GM19395 (cell line): ENCODE results near the gene TMCO6.
"Not testable (repeated sequence)": the region's sequence is repeated elsewhere in the genome, so short reads cannot be mapped to it uniquely, and the experiment has no call there.

Source experiments
- ATAC-seq: cut with Tn5 transposase; IDR thresholded peaks from one replicate; pipeline ENCODE4 v1.9.1; 2021; ENCODE audit warnings: mild to moderate bottlenecking, moderate library complexity; ENCODE audit not compliant: unreplicated experiment

Gene TMCO6

DNA sequence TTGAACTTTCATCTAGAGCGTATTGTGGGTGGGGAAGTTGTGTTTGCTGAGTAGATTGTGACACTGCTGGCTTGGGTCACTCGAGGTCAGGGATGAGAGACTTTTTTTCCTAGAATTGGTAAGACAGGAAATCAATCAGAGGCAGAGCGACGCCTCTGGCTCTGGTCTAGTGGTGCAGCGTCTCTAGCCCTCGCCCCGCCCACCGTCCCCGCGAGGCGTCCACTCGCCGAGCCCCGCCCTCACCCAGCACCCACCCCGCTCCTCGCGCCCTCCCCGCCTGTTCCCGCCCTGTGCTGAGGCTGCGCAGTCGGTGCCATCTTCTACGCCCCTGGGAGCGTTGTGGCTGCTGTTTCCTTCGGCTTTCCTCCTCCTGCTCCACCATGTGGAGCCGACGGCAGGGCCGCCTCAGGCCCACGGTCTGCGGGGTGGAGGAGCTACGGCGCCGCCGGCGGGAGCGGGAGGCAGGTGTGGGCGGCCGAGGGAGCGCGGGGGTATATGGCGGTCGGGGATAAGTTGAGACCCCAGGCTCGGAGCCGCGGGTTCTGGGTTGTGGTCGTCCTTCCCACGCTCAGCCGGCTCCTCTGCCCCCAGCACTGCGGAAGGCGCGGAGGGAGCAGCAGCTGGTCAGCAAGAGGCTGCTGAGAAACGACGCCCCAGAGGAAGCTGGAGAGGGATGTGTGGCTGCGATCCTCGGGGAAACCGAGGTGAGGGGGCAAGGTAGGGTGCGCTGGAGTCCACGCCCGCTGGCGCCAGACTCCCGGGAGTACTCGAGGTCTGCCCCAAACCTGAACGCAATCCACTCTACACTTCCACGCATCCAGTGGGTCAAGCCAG, at the start of gene TMCO6:
Gene TMCO6, plus strand, starts transcription at position 304 of the 834 bp plus-strand sequence. Its CDS starts 77 bp downstream, at position 381.
- ATAC-seq, result peak; percentile 83

DNA sequence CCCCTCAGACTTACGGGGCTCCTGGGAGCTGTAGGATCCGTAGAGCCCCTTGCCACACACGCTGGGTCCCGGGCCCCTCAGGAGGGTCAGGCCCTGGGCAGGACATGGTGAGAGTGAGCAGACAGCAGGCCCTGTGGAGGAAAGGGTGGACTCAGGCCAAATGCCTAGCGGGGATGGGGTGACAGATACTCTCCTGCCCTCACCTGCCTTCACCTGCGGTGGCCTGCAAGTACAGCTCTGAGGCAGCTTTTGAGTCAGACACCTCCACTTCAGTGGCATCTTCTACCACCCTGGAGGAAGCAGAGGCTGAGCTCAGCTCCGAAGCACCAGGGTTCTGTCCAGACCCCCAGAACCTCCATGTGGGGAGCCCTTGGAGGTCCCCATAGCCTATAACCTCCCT, 48.4 kb upstream of the TMCO6 start:
- ATAC-seq, result no peak

DNA sequence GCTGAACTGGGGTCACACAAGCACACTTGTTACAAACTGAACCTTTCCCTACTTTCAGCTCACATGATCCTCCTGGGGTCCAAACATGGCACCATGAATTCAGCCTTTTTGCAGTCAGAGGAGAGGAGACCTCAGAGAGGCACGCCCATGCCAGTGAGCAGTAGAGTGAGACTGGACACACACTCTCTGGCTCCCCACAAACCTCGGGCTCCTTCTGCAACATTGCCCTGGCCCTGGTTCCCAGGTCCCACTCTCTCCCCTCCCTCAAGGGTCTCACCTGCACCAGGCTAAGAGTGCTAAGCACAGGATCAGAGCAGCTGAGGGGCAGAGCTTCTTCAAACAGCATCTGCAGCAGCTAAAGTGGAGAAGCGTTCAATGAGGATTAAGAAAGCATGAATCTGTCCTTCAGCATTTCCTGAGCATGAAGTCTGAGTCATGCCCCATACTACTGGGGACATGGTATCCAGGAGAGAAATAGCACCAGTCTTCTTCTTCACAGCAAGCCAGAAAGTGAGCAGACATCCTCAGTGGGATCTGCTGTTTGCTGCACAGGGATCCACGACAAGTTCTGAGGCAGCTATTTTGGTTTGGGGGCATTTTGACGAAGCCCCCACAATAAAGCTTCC, 47.4 kb upstream of the TMCO6 start:
- ATAC-seq, result no peak

DNA sequence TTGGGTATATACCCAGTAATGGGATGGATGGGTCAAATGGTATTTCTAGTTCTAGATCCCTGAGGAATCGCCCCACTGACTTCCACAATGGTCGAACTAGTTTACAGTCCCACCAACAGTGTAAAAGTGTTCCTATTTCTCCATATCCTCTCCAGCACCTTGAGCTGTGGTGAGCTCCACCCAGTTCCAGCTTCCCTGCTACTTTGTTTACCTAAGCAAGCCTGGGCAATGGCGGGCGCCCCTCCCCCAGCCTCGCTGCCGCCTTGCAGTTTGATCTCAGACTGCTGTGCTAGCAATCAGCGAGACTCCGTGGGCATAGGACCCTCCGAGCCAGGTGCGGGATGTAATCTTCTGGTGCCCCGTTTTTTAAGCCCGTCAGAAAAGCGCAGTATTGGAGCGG, 46.2 kb upstream of the TMCO6 start:
- not testable (repeated sequence) for ATAC-seq

DNA sequence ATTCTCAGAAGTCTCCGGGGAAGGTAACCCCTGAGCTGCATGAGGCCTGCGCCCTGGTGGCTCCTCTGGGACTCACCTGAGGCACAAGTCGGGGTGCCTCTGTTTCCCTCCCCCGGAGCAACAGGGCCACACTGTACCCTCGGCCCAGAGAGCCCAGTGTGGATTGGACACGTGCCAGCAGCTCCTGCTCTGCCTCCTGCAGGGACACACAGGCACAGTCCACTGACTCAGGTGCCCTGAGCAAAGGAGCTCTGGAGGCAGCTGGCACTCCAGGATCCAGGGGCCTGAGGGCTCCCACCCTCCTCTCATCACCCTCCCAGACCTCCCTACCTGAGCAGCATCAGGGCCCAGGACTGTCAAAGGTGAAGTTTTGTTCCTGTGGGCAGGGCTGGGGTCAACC, 45.1 kb upstream of the TMCO6 start:
- ATAC-seq, result no peak

DNA sequence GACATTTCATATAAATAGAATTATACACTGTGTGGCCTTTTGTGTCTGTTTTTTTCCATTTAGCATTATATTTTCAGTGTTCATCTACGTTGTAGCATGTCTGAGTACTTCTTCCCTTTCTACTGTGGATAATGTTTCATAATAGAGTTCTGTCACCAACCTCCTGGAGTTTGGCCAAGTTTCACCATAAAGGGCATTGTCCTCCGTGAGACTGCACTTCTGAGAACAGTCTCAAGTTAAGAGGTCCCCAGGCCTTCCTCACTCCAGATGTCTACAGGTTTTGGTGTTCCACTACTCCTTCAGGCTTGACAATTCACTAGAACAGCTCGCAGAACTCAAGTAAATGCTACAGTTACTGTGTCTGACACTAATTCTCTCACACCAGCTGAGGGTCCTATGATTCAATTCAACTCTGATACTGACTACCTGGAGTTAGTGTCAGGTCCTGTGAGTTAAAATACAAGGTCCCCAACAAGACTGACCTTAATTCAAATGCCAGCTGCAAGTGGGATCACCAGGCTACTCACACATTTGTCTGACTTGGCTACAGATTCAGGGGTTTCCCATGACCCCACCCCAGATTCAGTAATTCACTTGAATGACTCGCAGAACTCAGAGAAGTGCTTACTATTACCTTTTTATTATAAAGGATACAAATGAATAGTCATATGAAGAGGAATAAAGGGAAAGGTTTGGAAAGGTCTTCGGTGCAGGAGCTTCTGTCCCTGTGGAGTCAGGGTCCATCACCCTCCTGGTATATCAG, 43.5 kb upstream of the TMCO6 start:
- no peak for ATAC-seq

DNA sequence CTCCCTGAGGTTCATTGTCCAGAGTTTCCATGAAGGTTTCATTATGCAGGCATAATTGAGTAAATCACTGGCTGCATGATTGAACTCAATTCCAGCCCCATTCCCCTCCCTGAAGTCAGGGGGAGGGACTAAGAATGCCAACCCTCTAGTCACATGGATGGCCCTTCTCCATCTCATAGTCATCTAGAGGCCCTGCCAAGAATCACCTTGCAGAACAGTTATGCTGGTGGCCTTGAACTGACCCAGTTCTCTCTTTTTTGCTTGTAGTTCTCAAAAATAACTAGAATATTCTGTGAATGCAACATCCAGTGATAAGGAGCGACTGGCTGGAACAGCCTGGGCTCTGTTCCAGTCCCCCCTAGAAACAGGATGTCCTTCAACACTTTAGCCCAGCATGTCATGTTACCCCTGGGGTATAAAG, 42.9 kb upstream of the TMCO6 start:
- ATAC-seq, result no peak

DNA sequence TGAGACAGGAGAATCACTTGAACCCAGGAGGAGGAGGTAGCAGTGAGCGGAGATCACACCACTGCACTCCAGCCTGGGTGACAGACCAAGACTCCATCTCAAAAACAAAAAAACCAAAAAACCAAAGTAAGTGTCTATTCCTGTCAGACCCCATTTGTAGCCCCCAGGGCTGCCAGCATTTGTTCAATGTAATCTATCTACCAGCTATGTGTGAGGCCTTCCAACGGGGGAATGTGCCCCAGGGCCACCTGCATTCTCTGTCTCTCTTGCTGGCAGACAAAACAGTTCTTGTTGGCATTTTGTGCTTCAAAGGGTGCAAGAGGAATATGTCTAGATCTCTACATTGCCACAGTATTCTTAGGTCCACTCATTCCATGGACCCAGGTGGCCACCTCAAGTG, 40.4 kb upstream of the TMCO6 start:
- no peak for ATAC-seq

DNA sequence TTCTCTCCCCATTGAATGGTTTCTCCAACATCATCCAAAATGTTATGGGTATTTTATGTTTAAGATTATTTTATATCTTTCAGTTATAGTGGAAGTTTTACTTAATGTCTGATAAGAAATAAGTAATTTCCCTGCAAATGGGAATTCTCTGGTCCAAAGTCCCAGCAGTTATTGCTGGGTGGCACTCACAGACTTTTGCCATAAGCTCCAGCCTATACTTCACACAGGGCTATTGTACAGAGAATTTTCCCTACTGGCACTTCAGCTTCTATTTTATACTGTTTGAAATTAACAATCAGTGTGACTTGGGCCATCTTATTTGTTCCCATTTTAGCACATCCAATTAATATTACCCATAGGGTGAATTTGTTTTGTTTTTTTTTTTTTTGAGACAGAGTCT, 39.2 kb upstream of the TMCO6 start:
- ATAC-seq, result no peak

DNA sequence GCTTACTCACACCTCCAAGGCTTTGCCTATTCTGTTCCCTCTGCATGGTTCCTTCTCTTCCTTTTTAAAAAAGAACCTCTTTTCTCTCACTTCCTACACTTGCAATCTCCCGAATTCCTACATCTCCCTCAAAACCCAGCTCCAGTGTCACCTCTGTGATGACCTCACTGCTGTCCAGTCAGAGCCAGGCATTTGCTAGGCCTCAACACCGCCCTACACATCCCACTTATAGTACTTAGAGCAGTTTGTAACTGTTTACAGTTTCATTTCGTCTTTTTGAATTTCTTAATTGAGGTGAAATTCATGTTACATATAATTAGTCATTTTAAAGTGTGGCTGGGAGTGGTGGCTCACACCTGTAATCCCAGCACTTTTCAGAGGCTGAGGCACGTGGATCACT, 37.1 kb upstream of the TMCO6 start:
- ATAC-seq, result no peak

DNA sequence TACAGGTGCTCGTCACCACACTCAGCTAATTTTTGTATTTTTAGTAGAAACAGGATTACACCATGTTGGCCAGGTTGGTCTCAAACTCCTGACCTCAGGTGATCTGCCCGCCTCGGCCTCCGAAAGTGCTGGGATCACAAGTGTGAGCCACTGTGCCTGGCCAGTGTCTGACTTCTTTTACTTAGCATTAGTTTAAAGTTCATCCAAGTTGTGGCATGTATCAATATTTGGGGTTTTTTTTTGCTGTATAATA, 35.9 kb upstream of the TMCO6 start:
- ATAC-seq, result not testable (repeated sequence)

DNA sequence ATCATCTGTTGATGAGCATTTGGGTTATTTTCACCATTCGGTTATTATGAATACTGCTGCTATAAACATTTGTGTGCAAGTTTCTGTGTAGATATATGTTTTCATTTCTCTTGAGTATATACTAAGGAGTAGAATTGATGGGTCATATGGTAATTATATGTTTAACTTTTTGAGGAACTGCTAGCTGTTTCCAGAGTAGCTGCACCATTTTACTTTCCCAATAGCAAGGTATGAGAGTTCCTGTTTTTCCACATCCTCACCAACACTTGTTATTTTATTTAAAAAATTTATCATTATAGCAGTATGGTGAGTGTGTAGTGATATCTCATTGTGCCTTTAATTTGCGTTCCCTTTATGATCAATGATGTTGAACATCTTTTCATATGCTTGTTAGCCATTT, 35.5 kb upstream of the TMCO6 start:
- no peak for ATAC-seq

DNA sequence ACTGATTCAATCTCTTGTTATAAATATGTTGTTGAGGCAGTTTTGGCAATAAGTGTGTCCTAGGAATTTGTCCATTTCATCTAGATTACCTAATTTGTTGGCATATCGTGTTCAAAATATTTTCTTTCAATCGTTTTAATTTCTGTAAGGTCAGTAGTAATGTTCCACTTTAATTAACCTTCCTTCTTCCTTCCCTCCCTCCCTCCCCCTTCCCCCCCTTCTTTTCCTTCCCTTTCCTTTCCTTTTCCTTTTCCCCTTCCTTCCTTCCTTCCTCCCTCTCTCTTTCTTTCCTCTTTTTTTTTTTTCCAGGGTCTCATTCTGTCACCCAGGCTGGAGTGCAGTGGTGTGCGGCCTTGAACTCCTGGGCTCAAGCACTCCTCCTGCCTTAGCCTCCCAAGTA, 33.4 kb upstream of the TMCO6 start:
- ATAC-seq, result no peak

DNA sequence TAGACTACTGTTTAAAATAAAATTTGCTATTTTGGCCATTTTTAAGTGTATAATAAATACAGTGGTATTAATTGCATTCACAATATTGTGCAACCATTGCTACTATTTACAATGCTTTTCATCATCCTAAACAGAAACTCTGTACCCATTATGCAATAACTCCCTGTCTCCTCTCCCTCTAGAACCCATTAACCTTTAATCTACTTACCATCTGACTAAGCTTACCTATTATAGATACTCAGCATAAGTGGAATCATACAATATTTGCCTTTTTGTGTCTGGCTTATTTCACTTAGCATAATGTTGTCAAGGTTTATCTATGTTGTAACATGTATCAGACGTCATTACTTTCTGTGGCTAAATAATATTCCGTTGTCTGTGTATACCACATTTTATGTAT, 32.2 kb upstream of the TMCO6 start:
- ATAC-seq, result no peak

DNA sequence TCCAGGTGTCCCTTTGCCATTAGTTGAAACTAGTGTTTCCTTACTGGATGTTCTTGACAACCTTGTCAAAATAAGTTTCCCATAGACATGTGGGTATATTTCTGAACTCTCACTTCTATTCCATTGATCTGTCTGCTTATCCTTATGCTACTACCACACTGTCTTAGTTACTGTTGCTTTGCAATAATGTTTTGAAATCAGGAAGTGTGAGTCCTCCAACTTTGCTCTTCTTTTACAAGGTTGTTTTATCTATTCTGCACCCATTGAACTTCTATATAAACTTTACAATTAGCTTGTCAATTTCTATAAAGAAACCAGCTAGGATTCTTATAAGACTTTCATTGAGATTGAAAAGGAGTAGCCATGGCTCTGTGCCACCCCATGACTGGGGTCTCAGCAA, 30.5 kb upstream of the TMCO6 start:
- ATAC-seq, result no peak

DNA sequence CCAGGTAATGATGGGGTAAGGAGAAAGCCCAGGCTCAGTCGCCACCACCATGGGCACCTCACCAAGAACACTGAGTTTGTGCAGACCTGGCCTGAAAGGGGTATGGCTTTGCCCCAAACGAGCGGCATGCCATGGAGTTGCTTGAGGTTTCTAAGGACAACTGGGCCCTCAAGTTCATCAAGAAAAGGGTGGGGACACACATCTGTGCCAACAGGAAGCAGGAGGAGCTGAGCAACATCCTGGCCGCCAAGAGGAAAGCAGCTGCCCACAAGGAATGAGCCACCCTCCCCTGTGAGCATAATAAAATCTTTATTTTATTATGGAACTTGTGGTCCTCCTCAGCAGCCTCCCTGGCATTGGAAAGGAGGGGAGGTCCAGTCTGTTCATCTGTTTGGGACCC, 30.1 kb upstream of the TMCO6 start:
- ATAC-seq, result no peak

DNA sequence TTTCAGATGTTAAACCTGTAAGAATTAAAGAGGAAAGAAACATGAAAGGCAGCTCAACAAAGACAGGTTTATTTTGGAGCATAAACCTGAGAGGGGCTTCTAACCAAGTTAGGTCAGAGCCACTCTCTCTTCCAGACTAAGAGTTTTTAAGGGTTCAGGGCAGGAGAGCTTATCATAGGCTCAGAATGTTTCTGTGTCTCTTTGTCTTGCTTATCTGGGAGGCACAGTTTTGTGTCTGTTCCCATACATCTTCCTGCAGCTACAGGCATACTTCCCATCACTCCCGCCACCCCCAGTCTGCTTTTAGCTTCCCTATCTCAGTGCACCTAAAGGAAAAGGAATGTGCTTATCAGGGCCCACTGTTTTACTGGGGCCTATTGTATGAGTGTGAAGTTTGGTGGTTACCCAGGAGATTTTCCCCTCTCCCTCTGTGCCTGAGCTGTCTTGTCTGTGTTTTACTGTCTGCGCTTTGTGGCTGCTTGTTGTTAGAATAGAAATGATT, 28.2 kb upstream of the TMCO6 start:
- ATAC-seq, result no peak

DNA sequence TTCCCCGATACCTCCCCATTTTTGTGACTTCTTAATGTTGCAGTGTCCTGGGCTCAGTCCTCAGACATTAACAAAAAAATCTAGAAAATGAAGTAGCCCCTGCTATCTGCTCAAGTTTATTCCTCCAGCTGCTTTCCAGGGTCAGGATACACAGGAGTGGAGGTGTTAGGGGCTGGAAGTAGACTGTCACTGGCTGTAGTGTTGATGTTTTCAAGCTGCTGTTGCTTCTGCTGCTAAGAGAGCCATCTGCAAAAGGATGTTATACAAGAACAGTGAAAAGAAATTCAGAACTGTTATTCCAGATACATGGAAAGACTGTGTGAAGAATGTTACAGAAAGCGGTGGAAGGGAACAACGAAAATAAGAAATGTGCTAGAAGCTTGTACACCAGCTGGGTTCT, 16.9 kb upstream of the TMCO6 start:
- no peak for ATAC-seq

DNA sequence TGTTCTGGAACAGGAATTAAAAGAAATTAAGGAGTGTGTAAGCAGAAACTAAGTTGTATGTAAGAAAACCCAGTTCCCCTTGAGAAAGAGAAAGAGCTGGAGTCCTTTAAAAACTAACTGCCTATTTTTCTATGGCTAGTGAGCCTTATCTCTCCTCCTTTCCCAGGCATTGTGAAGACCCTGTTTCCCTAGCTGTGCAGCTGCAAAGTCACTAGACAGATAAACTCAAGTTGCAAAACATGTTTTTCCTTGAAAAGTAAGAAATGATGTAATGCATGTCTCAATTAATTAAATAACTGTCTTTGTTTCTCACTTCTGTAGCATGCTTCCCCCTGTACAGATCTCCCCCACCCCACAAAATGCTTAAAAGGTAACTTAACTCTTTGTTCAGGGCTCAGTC, 16.2 kb upstream of the TMCO6 start:
- ATAC-seq, result not testable (repeated sequence)

DNA sequence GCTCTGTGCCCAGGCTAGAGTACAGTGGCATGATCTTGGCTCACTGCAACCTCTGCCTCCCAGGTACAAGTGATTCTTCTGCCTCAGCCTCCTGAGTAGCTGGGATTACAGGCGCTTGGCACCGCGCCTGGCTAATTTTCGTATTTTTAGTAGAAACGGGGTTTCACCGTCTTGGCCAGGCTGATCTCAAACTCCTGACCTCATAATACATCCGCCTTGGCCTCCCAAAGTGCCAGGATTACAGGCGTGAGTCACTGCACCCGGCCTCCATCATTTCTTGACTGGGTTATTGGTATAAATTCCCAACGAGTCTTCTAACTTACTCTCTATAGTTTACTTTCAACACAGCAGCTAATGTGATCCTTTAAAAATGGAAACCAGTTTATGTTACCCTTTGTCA, 14.4 kb upstream of the TMCO6 start:
- ATAC-seq, result not testable (repeated sequence)

DNA sequence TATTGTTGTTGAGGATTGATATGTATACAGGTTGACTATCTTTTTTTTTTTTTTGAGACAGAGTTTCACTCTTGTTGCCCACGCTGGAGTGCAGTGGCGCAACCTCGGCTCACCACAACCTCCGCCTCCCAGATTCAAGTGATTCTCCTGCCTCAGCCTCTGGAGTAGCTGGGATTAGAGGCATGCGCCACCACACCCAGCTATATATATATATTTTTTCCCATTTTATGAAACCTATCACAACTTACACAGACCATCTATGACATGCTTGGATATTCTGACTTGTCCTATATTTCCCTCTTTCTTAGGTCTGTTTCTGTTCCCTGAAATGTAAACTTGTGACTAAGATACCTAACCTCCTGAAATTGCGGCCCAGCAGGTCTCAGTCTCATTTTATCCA, 11.3 kb upstream of the TMCO6 start:
- no peak for ATAC-seq

DNA sequence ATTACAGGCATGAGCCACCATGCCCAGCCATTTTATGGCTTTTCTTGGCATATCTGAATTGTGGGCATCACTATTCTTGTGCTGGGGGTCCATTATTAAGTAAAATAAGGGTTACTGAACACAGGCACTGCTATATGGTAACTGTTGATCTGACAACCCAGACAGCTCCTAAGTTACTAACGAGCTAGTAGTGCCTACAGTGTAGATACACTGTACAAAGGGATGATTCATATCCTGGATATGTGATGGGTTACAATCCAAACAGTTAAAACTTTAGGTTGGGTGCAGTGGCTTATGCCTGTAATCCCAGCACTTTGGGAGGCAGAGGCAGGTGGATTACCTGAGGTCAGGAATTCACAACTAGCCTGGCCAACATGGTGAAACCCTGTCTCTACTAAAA, 10.5 kb upstream of the TMCO6 start:
- no peak for ATAC-seq
